ENCODE results near the gene NLN.

The NLN gene

DNA sequence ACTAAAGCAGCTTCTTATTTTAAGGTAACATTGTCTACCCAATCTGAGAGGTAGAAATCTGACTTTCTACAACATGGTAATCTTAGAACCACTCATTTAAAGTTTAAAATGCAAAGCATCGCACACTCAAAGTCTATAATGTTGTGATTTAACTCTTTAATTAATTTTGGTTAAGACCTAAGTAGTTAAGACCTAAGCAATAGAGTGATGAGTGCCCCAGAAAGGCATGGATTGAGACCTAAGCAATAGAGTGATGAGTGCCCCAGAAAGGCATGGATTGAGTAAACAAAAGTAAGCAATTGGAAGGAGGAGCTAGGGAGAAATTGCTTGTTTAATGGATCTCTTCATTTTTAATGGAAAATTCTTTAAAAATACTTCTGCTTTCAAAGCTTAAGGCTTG, 86.8 kb downstream of the NLN start:
- no peaks in the 10 kb centered on the region; the same call in 1 of the 2 replicates for H3K36me3 ChIP-seq (ENCODE audit: insufficient read depth, low read length)

DNA sequence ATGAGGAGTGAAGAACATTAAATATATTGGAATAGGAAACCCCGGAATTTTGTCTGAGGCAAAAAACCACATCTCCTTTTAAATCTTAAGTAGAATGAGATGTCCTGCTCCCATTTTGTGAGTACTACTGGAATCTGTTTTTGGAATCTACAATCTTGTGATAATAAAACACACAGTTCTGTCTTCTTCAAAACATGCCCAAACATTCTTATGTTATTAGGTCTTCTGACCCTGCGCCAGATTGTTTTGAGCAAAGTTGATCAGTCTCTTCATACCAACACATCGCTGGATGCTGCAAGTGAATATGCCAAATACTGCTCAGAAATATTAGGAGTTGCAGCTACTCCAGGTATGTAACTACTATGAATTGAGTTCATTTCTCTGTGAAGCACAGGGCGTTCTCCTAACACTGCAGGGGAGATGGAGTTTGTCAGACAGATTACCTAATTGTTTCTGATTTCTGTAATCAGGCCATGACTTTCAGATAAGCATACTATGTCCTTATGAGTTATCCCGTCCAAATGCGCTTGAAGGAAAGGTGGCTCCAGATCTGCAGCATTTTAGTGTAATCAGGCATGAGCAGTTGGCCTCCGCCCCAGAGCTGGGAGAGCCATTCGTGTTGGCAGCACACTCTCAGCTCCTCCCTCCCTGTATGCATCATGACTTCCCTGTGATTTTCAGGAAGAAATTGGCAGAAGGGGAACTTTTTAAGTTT, 88.0 kb downstream of the NLN start:
- H4K20me1 ChIP-seq (ENCODE audit: insufficient read depth, low read length, poor library complexity, severe bottlenecking): no peaks in the 10 kb centered on the region
- no peaks in the 10 kb centered on the region for H3K79me2 ChIP-seq (ENCODE audit: insufficient read depth, low read length)
- no peaks in the 10 kb centered on the region for H3K9me2 ChIP-seq (replicated peaks; ENCODE audit: low read depth, low read length)
- no peak overlapping the region for H2AFZ ChIP-seq (ENCODE audit: low read length)
- no peaks in the 10 kb centered on the region for H3F3A ChIP-seq (ENCODE audit: low read depth)
- no peaks in the 10 kb centered on the region for H3K4me1 ChIP-seq (ENCODE audit: insufficient read depth, low read length, poor library complexity, severe bottlenecking)
- TF ChIP-seq, protein P1, sequence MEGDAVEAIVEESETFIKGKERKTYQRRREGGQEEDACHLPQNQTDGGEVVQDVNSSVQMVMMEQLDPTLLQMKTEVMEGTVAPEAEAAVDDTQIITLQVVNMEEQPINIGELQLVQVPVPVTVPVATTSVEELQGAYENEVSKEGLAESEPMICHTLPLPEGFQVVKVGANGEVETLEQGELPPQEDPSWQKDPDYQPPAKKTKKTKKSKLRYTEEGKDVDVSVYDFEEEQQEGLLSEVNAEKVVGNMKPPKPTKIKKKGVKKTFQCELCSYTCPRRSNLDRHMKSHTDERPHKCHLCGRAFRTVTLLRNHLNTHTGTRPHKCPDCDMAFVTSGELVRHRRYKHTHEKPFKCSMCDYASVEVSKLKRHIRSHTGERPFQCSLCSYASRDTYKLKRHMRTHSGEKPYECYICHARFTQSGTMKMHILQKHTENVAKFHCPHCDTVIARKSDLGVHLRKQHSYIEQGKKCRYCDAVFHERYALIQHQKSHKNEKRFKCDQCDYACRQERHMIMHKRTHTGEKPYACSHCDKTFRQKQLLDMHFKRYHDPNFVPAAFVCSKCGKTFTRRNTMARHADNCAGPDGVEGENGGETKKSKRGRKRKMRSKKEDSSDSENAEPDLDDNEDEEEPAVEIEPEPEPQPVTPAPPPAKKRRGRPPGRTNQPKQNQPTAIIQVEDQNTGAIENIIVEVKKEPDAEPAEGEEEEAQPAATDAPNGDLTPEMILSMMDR (conservative IDR thresholded peaks at IDR 0.05; ENCODE audit: low read length): no peak
- TF ChIP-seq EZH2phosphoT487 (IDR thresholded peaks at IDR 0.05; ENCODE audit: borderline replicate concordance): no peak
- no peaks in the 10 kb centered on the region; the same call in 1 of the 2 replicates for H3K36me3 ChIP-seq (ENCODE audit: insufficient read depth, low read length)
- no peaks in the 10 kb centered on the region for H3K27me3 ChIP-seq (ENCODE audit: insufficient read depth, low read length, poor library complexity, severe bottlenecking)
- H3K9ac ChIP-seq (ENCODE audit: low read depth, low read length, poor library complexity, severe bottlenecking): no peak overlapping the region
- H3K4me3 ChIP-seq (ENCODE audit: low read length, poor library complexity, severe bottlenecking): no peak overlapping the region
- H3K4me2 ChIP-seq (ENCODE audit: low read depth, low read length, poor library complexity, severe bottlenecking): no peak overlapping the region
- no peaks in the 10 kb centered on the region for H3K9me3 ChIP-seq (ENCODE audit: insufficient read depth, low read depth, low read length)

More for the DNA sequence above, 86.8 kb downstream of the NLN start:
- no peaks in the 10 kb centered on the region for H3K9me2 ChIP-seq (replicated peaks; ENCODE audit: low read depth, low read length)
- H3K79me2 ChIP-seq (ENCODE audit: insufficient read depth, low read length): no peaks in the 10 kb centered on the region
- no peak overlapping the region for H3K4me3 ChIP-seq (ENCODE audit: low read length, poor library complexity, severe bottlenecking)
- no peaks in the 10 kb centered on the region for H3K27me3 ChIP-seq (ENCODE audit: insufficient read depth, low read length, poor library complexity, severe bottlenecking)
- H3K4me2 ChIP-seq (ENCODE audit: low read depth, low read length, poor library complexity, severe bottlenecking): no peak overlapping the region
- no peak overlapping the region for H3K9ac ChIP-seq (ENCODE audit: low read depth, low read length, poor library complexity, severe bottlenecking)
- no peak for TF ChIP-seq EZH2phosphoT487 (IDR thresholded peaks at IDR 0.05; ENCODE audit: borderline replicate concordance)
- TF ChIP-seq, protein P1 (conservative IDR thresholded peaks at IDR 0.05; ENCODE audit: low read length): no peak
- H4K20me1 ChIP-seq (ENCODE audit: insufficient read depth, low read length, poor library complexity, severe bottlenecking): no peaks in the 10 kb centered on the region
- H3F3A ChIP-seq (ENCODE audit: low read depth): no peaks in the 10 kb centered on the region
- H2AFZ ChIP-seq (ENCODE audit: low read length): no peak overlapping the region
- no peaks in the 10 kb centered on the region for H3K4me1 ChIP-seq (ENCODE audit: insufficient read depth, low read length, poor library complexity, severe bottlenecking)
- no peaks in the 10 kb centered on the region for H3K9me3 ChIP-seq (ENCODE audit: insufficient read depth, low read depth, low read length)

DNA sequence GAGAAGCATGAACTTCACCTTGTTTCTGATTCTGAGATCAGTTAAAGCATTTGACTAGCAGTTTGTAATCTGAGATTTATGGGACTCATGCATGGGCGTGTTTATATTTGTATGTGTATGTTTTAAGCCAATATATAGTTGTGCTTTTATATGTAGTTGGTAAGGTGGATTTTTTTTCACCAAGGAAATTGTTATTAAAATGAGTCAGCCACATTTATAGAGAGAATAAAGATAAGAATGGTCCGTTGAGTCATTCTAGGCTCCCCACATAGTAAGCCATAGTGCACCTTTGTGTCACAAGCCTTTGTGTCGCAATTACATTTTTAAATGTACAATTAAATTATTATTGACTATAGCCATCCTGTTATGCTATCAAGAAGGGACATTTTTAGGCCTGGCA, 89.0 kb downstream of the NLN start:
- H3K4me1 ChIP-seq (ENCODE audit: insufficient read depth, low read length, poor library complexity, severe bottlenecking): no peaks in the 10 kb centered on the region
- H3K36me3 ChIP-seq (ENCODE audit: insufficient read depth, low read length): no peaks in the 10 kb centered on the region; the same call in 1 of the 2 replicates
- no peak overlapping the region for H3K4me3 ChIP-seq (ENCODE audit: low read length, poor library complexity, severe bottlenecking)
- H3K9ac ChIP-seq (ENCODE audit: low read depth, low read length, poor library complexity, severe bottlenecking): no peak overlapping the region
- no peaks in the 10 kb centered on the region for H3K9me3 ChIP-seq (ENCODE audit: insufficient read depth, low read depth, low read length)
- no peak overlapping the region for H2AFZ ChIP-seq (ENCODE audit: low read length)
- no peaks in the 10 kb centered on the region for H3K79me2 ChIP-seq (ENCODE audit: insufficient read depth, low read length)
- no peaks in the 10 kb centered on the region for H4K20me1 ChIP-seq (ENCODE audit: insufficient read depth, low read length, poor library complexity, severe bottlenecking)
- H3K4me2 ChIP-seq (ENCODE audit: low read depth, low read length, poor library complexity, severe bottlenecking): no peak overlapping the region
- no peaks in the 10 kb centered on the region for H3F3A ChIP-seq (ENCODE audit: low read depth)
- H3K27me3 ChIP-seq (ENCODE audit: insufficient read depth, low read length, poor library complexity, severe bottlenecking): no peaks in the 10 kb centered on the region
- H3K9me2 ChIP-seq (replicated peaks; ENCODE audit: low read depth, low read length): no peaks in the 10 kb centered on the region
- TF ChIP-seq EZH2phosphoT487 (IDR thresholded peaks at IDR 0.05; ENCODE audit: borderline replicate concordance): no peak
- TF ChIP-seq, protein P1 (conservative IDR thresholded peaks at IDR 0.05; ENCODE audit: low read length): no peak
